Measurements from ENCODE around the gene MIDN.
"Not testable (repeated sequence)": the region's sequence is repeated elsewhere in the genome, so short reads cannot be mapped to it uniquely, and the experiment has no call there.

MIDN gene

GRCh38 chr19:1299801-1300200, 51.4 kb downstream of the MIDN start:
- TF ChIP-seq, protein P1, sequence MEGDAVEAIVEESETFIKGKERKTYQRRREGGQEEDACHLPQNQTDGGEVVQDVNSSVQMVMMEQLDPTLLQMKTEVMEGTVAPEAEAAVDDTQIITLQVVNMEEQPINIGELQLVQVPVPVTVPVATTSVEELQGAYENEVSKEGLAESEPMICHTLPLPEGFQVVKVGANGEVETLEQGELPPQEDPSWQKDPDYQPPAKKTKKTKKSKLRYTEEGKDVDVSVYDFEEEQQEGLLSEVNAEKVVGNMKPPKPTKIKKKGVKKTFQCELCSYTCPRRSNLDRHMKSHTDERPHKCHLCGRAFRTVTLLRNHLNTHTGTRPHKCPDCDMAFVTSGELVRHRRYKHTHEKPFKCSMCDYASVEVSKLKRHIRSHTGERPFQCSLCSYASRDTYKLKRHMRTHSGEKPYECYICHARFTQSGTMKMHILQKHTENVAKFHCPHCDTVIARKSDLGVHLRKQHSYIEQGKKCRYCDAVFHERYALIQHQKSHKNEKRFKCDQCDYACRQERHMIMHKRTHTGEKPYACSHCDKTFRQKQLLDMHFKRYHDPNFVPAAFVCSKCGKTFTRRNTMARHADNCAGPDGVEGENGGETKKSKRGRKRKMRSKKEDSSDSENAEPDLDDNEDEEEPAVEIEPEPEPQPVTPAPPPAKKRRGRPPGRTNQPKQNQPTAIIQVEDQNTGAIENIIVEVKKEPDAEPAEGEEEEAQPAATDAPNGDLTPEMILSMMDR (IDR thresholded peaks at IDR 0.05; ENCODE audit: insufficient read depth, low read depth, low read length, missing control alignments) = no peak
- H3K4me3 ChIP-seq (ENCODE audit: low read depth, low read length) = no peak overlapping the region
- no peak for DNase-seq (ENCODE audit: low read depth)

- TF ChIP-seq, protein P1 (IDR thresholded peaks at IDR 0.05; ENCODE audit: insufficient read depth, low read depth, low read length, missing control alignments) = no peak
- no peak overlapping the region for H3K4me3 ChIP-seq (ENCODE audit: low read depth, low read length)
- DNase-seq (ENCODE audit: low read depth) = no peak
Measured at GRCh38 chr19:1300744-1301490, 52.5 kb downstream of the MIDN start.

DNA sequence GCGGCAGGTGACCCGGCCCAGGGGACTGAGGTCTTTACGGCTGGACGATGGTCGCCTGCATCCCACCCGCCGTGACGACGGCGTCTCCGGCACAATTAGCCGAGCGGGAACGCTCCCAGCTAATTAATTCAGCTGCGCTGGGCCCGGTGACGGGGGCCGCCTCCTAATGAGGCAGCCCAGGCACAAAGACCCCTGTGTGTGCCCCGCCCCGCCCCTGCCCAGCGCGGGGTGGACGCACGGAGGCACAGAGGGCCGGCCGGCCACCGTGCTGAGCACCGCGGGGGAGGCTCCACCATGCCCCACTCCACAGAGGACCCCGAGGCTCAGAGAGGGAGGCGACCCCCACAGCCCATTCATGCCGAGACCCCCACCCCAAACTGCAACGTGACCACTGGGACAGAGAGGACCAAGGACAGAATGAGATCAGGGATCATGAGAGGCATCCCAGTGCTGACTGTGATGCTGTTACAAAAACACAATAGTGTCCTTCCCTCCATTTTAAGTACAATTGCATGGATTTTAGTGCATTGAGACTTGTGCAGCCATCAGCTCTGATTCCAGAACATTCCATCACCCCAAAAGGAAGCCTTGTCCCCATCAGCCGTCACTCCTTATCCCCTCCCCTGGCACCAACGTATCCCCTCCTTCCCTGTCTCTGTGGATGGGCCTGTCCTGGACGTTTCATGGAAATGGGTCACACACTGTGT, 54.3 kb downstream of the MIDN start:
- no peak overlapping the region for H3K4me3 ChIP-seq (ENCODE audit: low read depth, low read length)
- no peak for DNase-seq (ENCODE audit: low read depth)
- TF ChIP-seq, protein P1 (IDR thresholded peaks at IDR 0.05; ENCODE audit: insufficient read depth, low read depth, low read length, missing control alignments) = no peak

- TF ChIP-seq, protein P1 (IDR thresholded peaks at IDR 0.05; ENCODE audit: insufficient read depth, low read depth, low read length, missing control alignments) = no peak
- H3K4me3 ChIP-seq (ENCODE audit: low read depth, low read length) = no peak overlapping the region
- no peak for DNase-seq (ENCODE audit: low read depth)
Measured at GRCh38 chr19:1304197-1304924, 56.0 kb downstream of the MIDN start.

- H3K4me3 ChIP-seq (ENCODE audit: low read depth, low read length); DNase-seq (ENCODE audit: low read depth): not testable (repeated sequence)
Measured at GRCh38 chr19:1305354-1305753, 57.0 kb downstream of the MIDN start.

- DNase-seq (ENCODE audit: low read depth) = no peak
- TF ChIP-seq, protein P1 (IDR thresholded peaks at IDR 0.05; ENCODE audit: insufficient read depth, low read depth, low read length, missing control alignments) = no peak
- no peak overlapping the region for H3K4me3 ChIP-seq (ENCODE audit: low read depth, low read length)
Measured at GRCh38 chr19:1307320-1307719, 58.9 kb downstream of the MIDN start.

- no peak overlapping the region for H3K4me3 ChIP-seq (ENCODE audit: low read depth, low read length)
- no peak for DNase-seq (ENCODE audit: low read depth)
- TF ChIP-seq, protein P1 (IDR thresholded peaks at IDR 0.05; ENCODE audit: insufficient read depth, low read depth, low read length, missing control alignments) = no peak
Measured at GRCh38 chr19:1307755-1308303, 59.4 kb downstream of the MIDN start.

All from GM12865 (cell line).